Measurements from ENCODE around the gene REX1BD.

Gene REX1BD

GRCh38 chr19:18608102-18608804 lies 19.7 kb downstream of the REX1BD start:
- H3K4me3 ChIP-seq (ENCODE audit: low read length), result no peak overlapping the region
- no peak for TF ChIP-seq CTCF (IDR thresholded peaks at IDR 0.05; ENCODE audit: insufficient read depth, low read depth, low read length, missing control alignments)
- DNase-seq (ENCODE audit: low read depth), result no peak

- TF ChIP-seq CTCF (IDR thresholded peaks at IDR 0.05; ENCODE audit: insufficient read depth, low read depth, low read length, missing control alignments), result no peak
- no peak for DNase-seq (ENCODE audit: low read depth)
Observed at GRCh38 chr19:18608805-18609716, 20.5 kb downstream of the REX1BD start.

GRCh38 chr19:18609717-18610051 lies 21.1 kb downstream of the REX1BD start:
- H3K4me3 ChIP-seq (ENCODE audit: low read length), result no peak overlapping the region
- DNase-seq (ENCODE audit: low read depth), result no peak
- TF ChIP-seq CTCF (IDR thresholded peaks at IDR 0.05; ENCODE audit: insufficient read depth, low read depth, low read length, missing control alignments), result no peak

More at GRCh38 chr19:18608805-18609716, 20.5 kb downstream of the REX1BD start:
- no peak overlapping the region for H3K4me3 ChIP-seq (ENCODE audit: low read length)

DNA sequence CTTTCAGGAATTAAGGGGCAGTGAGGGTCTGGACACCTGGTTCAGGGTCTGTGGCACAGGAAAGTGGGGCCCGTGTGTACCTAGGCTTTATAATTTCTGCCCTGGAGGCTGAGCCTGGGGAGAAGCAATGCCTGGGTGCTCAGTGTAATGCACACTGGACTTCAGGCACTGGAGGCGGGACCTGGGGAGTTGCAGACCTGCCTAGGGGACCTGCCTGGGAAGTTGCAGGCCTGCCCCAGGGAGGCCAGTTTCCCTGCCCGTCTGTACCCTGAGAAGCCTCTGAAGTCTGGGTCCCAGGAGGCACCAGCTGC lies 21.6 kb downstream of the REX1BD start:
- DNase-seq (ENCODE audit: low read depth), result no peak
- no peak for TF ChIP-seq CTCF (IDR thresholded peaks at IDR 0.05; ENCODE audit: insufficient read depth, low read depth, low read length, missing control alignments)
- H3K4me3 ChIP-seq (ENCODE audit: low read length), result no peak overlapping the region

- no peak for DNase-seq (ENCODE audit: low read depth)
- H3K4me3 ChIP-seq (ENCODE audit: low read length), result no peak overlapping the region
- no peak for TF ChIP-seq CTCF (IDR thresholded peaks at IDR 0.05; ENCODE audit: insufficient read depth, low read depth, low read length, missing control alignments)
Observed at GRCh38 chr19:18610556-18611326, 22.1 kb downstream of the REX1BD start.

DNA sequence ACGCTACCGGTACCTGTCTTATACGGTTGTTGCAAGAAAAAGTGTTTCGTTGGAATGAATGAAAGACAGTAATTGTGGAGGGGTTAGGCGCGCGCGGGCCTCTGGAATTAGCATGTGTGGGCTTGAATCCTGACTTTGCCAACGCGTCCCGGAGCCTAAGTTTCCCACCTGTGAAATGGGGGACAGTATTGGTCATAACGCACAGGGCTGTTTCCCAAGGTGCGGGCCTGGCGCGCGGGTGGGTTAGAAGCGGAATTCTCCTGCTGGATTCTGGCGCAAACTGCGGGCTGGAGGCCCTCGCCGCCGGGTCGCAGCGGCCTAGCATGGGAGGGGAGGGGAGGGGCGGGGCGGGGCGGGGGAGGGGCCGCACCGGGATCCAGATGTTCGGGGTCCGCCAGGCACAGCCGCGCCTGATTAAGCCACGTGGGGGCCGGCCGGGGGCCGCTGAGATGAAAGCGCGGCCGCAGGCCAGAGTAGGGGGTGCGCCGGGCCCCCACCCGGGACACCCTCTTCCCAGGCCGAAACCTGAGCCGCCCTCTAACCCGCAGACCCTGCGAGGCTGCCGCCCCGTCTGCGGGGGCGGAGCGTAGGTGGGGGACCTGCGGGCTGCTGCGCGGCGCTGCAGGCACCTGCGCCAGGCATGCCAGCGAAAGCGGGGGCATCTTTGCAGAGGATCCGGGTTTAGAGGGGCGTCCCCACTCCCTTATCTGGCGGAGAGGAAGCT lies 22.9 kb downstream of the REX1BD start:
- no peak for TF ChIP-seq CTCF (IDR thresholded peaks at IDR 0.05; ENCODE audit: insufficient read depth, low read depth, low read length, missing control alignments)
- H3K4me3 ChIP-seq (ENCODE audit: low read length), result no peak overlapping the region
- DNase-seq (ENCODE audit: low read depth), result no peak

All from epithelial cell of esophagus (primary cell).